GM23338 (cell line): ENCODE data around the gene PRKX.

Experiments used
- JUNB ChIP-seq: IDR thresholded peaks from one replicate; pipeline ENCODE4 v1.6.1; 2016; ENCODE audit warnings: antibody characterized with exemption; ENCODE audit not compliant: unreplicated experiment
- POLR2AphosphoS5 ChIP-seq: IDR thresholded peaks from 2 replicates; pipeline ENCODE4 v1.6.1; 2016; ENCODE audit warnings: antibody characterized with exemption, low read depth

DNA sequence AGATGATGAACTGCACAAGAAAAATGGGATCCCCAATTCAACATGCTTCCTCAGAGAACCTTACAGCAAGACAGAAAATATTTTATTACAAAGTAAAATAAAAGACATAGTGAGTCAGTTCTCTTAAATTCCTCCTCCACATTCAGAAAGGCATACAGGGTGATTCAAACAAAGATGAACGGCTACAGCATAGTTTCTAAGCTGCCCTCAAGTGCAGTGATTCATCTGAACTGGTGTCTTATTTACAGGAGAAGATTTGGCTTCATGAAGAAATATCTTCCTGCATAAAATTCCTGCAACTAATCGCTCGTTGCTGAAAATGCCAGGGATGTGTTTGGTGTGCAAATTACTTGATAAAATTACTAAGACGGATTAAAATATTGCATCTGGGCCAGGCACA lies 103.6 kb downstream of the PRKX start:
- no peak for TF ChIP-seq JUNB
- TF ChIP-seq POLR2AphosphoS5: no peak
